GM18505 (cell line): ENCODE results near the gene ZNF823.

Experiments
- ATAC-seq: cut with Tn5 transposase; IDR thresholded peaks from one replicate; pipeline ENCODE4 v1.9.1; 2021; ENCODE audit not compliant: unreplicated experiment
- POLR2A ChIP-seq: IDR thresholded peaks from 4 replicates; pipeline ENCODE4 v1.6.1; 2011; ENCODE audit warnings: borderline replicate concordance; ENCODE audit not compliant: insufficient read depth, insufficient read length; ENCODE audit errors: extremely low read depth

The ZNF823 gene

GRCh38 chr19:11675569-11675968 is 63.2 kb downstream of the ZNF823 start:
- no peak for TF ChIP-seq POLR2A
- no peak for ATAC-seq

DNA sequence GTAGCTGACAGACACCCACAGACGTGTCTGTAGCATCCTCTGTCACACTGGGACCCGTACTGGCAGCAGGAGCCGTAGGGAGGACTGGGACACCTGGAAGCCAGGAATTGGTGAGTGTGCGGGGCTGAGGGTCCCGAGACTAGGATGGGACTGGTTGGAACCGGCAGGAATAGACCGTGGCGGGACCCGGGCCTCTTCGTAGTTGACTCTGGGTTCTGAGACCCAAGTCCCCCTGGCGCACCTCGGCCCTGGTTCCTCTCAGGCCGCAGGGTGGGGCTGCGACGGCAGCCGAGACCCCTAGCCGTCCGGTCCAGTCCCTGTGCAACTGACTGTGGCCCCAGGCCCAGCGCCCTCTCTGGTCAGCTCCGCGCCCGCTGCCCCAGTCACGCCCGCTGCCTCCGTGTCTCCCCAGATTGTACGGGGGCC is 64.7 kb downstream of the ZNF823 start:
- TF ChIP-seq POLR2A = no peak
- no peak for ATAC-seq

- no peak for TF ChIP-seq POLR2A
- no peak for ATAC-seq
Measured at GRCh38 chr19:11673608-11674041, 65.1 kb downstream of the ZNF823 start.
